GM21447 (cell line): Measurements from ENCODE around the gene MPZ.
A peak's percentile ranks its signal among the peaks of the same experiment; 100 is the strongest.
"Not testable (repeated sequence)": the region's sequence is repeated elsewhere in the genome, so short reads cannot be mapped to it uniquely, and the experiment has no call there.

Experiments
- ATAC-seq: cut with Tn5 transposase; IDR thresholded peaks from one replicate; pipeline ENCODE4 v1.9.1; 2021; ENCODE audit not compliant: unreplicated experiment

MPZ gene

DNA sequence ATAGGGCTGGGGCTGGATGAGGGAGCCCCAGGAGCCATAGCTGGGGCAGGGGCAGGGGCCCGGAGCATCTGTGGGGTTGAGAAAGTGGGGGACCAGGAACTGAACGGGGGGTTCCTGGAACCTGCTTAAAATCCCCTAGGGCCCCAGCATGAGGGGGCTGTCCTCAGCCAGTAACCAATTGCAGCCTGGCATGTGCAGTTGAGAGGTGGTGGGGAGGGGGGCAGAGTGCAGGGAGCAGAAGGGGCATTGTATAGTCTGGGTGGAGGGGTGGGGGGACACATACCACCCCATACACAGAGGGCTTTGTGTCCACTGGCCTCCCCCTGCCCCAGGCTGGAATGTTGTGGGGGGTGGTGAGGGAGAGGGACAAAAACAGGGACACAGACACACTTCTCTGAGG lies at the start of gene MPZ:
Gene MPZ (minus strand): TSS at position 101 of the 400 bp plus-strand sequence. CDS start 63 bp downstream, at position 38.
- no peak for ATAC-seq

DNA sequence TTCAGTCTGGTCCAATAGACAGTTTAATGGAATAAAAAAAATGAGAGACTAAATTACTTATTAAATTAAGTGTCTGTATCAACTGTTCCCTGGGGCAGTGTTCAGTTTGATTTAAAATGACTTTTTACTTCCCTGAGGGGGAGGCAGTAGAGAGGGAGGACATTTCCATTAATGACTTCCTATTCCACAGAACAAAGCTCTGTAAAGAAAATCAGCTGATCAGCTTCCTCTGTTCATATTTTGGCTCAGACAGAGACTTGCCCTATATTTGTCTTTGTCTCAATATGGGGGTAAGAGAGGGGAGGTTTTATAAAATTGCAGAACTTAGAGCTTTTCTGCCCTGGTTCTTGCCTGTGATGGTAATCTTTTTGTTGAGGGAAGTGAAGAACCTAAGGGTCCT lies 49.5 kb upstream of the MPZ start:
- no peak for ATAC-seq

DNA sequence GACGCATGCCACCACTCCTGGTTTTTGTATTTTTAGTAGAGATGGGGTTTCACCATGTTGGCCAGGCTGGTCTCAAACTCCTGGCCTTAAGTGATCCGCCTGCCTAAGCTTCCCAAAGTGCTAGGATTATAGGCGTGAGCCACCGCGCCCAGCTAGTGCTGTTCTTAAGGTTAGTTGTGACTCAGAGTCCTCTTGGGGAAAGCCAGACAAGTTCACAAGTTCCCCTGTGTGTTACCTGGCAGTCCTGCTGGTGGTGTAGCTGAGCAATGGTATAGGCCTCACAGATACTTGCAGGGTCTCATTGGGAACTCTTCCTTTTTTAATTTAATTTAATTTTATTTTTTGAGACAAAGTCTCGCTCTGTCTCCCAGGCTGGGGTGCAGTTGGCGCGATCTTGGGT lies 47.3 kb upstream of the MPZ start:
- ATAC-seq, result no peak

DNA sequence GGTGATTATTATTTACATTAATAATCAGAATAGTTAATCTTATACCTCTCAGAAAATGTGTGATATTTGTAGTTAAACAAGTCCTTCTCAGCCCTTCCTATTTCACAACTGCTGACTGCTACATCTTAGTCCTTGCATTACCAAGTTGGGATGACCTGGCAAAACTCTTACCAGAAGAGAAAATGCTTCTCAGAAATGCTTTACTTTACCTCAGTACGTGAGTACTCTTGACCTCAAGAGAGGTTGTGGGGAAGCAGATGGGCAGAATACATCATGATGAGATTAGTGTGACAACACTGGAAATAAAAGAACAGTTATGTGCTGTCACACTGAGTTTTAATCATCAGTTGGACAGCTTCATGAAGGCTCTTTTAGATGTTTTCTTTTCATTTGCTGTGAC lies 41.7 kb upstream of the MPZ start:
- no peak for ATAC-seq

DNA sequence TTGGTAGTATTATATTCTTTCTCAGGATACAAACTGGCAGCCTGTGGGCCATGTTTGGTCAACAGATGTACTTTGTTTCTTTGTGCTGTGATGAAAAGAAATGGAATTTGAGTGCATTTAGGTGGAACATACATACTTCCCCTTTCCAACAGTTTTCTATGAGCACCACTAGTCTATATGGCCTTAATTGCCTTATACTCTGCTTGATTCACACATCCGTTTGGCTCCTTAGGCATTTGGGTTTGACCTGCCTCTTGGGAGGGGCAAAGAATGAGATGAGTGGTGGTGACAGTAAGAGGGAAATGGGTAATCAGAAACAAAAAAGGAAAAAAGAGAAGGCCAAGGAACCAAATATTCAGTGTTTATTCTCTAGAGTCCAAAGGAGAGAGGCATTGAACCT lies 40.9 kb upstream of the MPZ start:
- ATAC-seq, result no peak

DNA sequence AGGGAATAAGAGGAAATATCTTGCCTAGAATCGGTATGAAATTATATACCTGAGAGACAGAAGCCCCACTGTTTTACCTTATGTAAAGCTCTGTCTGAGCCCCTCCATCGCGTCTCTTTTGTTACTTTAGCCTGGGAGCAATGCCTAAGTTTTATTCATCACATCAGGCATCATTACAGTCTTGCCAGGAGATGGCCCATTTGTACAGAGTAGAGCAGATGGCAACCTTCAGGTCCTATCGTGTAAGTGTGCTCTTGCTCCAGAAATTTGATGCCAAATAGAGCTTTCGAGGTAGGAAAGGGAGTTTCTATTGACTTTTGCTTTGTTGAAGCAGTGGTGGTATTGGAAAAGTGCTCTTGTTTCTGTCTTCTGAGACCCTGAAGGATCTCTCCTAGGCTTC lies 33.1 kb upstream of the MPZ start:
- ATAC-seq, result no peak

DNA sequence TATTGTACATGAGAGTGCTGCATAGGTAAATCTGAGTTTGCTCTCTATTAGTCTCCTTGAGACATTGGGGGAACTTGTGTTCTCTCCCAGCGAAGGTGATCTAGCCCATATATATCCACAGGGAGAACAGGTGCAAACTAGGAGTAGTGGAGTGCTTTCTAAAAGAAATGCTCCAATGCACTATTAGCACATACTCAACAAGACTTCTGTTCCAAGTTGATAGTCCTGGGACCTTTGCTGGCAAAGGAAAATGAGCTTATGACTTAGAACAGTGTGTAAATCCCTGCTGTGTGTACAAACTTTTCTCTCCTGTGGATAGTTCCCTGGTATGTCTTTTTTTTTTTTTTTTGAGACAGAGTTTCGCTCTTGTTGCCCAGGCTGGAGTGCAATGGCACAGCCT lies 32.4 kb upstream of the MPZ start:
- no peak for ATAC-seq

DNA sequence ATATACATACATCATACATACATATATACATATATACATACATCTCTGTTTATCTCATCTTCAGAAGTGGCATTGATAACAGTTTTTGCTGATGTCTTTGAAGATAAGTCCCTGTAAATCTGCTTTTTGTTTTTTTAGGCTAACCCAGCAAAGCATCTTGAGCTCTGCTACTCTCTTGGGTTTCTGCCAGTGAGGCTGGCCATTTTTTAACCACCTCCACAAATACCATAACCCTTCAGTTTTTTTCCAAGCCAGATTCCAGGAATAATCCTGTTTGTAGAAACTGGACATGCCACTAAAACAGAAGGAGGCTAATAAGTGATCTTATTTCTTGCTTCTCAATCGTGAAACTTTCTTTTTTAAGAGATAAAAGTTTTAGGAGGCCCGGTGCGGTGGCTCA lies 26.0 kb upstream of the MPZ start:
- ATAC-seq, result no peak

DNA sequence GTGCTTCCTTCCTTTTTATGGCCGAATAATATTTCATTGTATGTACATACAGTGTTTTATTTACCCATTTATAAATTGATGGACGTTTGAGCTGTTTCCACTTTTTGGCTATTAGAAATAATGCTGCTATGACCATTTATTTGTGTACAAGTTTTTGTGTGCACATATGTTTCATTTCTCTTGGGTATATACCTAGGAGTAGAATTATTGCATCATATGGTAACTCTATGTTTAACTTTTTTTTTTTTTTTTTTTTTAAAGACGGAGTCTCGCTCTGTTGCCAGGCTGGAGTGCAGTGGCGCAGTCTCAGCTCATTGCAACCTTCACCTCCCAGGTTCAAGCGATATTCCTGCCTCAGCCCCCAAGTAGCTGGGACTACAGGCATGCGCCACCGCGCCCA lies 23.4 kb upstream of the MPZ start:
- ATAC-seq, result no peak

DNA sequence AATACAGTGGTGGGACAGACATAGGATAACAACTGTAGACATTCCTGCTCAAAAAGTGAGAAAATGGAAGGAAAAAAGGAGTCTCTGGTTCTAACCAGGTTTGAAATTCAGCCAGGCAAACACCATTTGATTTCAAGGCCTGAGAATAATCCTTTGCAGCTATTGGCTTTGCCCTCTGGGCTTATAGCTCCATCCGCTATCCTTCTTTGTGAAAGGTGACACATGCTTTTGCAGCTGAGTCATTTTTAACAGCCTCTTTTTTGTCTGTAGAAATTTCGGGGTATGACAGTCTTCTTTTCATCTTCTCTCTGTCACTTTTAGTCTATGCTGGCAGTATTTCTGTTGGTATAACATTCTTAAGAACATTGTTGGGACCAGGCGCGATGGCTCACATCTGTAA lies 20.6 kb upstream of the MPZ start:
- no peak for ATAC-seq

DNA sequence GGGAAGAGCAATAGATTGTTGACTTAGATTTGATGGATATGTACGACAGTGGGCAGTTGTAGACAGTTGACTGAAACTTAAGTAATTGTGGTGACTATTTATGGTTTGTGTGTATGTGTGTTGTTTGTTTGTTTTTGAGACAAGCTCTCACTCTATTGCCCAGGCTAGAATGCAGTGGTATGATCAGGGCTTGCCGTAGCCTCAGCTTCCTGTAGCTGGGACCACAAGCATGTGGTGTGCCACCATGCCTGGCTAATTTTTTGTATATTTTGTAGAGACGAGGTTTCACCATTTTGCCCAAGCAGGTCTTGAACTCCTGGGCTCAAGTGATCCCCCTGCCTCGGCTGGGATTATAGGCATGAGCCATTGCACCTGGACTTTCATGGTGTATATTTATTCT lies 14.3 kb upstream of the MPZ start:
- ATAC-seq, result no peak

DNA sequence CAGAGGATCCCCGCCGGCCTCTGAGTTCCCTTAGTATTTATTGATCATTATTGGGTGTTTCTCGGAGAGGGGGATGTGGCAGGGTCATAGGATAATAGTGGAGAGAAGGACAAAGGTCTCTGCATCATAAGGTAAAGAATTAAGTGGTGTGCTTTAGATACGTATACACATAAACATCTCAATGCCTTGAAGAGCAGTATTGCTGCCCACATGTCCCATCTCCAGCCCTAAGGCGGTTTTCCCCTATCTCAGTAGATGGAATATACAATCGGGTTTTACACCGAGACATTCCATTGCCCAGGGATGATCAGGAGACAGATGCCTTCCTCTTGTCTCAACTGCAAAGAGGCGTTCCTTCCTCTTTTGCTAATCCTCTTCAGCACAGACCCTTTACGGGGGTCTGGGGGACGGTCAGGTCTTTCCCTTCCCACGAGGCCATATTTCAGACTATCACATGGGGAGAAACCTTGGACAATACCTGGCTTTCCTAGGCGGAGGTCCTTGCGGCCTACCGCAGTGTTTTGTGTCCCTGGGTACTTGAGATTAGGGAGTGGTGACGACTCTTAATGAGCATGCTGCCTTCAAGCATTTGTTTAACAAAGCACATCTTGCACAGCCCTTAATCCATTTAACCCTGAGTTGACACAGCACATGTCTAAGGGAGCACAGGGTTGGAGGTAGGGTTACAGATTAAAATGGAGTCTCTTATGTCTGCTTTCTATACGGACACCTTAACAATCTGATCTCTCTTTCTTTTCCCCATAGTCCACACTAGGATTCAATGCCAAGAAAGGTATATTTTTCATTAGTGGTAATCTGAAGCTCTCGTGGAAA lies 6.3 kb upstream of the MPZ start:
- not testable (repeated sequence) for ATAC-seq

DNA sequence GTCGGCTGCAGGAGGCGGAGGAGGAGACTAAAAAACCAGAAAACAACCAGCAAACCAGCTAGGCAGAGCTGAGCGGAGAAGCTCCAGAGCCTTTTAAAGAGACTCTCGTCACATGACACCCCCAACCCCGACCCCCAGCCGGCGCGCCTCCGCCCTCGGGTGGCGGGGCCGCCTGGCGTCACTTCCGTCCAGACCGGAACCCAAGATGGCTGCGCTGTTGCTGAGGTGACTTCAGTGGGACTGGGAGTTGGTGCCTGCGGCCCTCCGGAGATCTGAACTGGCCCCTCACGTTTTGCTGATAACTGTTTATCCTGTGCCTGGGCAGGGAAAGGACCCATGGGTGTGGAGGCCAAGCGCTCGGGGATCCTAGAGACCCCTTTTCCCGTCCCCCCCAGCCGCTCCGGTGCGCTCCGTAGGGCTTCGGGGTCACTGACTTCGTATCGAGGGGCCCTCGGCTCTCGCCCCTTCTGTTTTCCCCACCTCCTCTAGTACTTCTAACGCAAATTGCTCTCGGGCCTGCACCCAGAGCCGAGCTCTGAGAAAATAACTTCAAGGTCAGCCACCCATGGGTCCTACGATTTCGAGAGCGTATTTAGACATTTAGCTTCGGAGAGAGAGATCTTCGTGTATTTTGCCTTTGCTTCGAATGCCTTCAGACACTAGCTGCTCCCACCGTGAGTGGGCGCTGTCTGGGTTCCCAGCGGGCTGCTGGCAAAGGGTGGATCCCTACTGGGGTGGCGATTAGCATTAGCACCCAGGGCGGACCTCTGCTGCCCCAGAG lies 4.6 kb upstream of the MPZ start, which contains the start of gene SDHC:
Gene SDHC (plus strand): TSS at position 181 of the 781 bp plus-strand sequence. CDS start 25 bp downstream, at position 206.
- peak; percentile 94 for ATAC-seq

DNA sequence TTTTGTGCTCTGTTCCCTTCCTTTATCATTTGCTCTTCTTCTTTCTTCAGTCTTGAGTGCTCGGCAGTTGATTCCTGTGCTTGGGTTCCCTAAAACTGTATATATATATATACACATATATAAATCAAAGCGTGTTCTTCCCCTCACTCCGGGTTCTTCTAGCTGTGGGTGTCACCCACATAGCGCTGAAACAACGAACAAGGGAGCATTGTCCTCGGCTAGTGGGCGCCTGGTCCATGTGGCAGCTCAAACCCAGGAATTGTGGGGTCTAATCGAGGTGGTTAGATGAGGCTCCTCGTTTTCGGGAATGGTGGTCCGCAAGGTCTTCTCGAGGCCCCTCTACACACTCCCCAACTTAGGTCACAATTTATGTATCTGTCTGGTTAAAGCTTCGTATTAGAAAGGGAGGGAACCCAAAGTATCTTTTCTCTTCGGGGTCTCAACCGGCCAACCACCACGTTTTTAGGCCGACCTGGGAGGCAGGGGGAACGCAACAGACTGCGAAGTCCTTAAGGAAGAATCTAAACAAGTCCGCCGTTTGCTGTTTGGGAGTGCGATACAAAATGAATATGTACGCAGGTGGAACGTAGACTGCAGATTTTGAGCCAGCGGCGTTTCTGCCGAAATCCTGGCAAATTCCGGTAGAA lies 3.9 kb upstream of the MPZ start:
- peak; percentile 9 for ATAC-seq

DNA sequence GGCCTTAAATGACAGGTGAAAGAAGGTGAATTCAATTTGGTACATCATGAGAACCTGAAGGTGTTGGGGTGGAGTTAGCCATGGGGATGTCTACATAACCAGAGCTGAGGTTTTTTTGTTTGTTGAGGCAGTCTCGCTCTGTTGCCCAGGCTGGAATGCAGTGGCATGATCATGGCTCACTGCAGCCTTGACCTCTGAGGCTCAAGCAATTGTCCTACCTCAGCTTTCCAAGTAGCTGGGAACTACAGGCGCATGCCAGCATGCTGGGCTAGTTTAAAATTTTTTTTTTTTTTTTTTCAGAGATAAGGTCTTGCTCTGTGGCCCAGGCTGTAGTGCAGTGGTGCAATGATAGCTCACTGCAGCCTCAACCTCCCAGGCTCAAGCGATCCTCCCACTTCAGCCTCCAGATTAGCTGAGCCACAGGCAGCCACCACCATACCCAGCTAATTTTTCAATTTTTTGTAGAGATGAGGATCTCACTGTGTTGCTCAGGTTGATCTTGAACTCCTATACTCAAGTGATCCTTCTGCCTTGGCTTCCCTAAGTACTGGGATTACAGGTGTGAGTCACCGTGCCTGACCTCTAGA lies 1.9 kb upstream of the MPZ start:
- ATAC-seq, result no peak

DNA sequence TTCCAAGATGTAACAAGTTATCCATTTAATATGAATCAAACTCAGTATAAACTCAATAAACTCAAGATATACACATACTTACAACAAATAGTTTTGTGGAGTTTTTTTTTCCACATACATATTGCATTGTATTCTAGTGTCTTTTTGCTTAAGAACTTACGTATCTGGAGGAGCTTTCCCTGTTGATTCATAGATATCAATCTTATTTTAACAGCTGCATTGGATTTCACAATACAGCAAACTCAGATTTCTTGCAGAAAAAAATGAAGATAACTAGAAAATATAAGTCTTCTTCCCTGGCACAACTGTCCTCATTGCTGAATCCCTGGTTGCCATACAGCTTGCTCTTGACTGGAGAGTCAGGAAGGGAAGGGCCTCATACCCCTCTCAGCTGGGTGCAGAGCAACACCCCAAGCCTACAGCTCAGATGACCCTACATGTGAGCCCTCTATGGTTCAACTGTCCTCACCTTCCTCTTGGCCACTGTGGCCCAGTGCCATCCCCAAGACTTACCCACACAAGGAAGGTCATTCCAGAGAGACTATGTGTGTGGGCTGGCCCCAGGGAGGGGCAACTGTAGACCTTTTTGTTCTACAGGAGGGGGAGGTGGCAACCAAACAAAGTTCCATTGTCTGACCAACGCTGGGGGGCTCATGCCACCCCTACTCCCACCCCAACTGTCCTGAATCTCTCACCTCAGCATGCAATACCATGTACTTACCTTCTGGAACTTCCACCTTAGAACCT lies 1.7 kb downstream of the MPZ start:
- ATAC-seq, result no peak

DNA sequence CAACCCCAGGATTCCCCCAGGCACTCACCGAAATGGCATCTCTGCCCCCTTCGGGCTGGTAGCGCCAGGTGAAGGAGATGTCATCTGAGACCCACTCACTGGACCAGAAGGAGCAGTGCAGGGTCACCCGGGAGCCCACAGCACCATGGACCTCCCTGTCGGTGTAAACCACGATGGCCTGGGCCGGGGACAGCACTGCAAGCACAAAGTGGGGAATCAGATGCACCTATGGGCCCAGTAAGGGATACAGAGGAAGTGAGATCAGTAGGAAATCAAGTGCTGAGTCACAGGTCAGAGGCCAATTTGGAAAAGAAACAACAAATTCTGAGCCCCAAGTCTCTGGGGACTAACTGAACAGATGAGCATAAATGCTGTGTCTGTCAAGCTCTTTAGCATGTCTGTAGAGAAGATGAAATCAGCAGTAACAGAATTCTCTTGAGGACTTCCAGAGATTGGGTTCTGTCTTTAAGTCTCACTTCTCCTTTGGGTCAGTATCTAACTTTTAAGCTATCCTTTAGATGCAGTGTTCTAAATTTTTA lies 2.5 kb downstream of the MPZ start:
- no peak for ATAC-seq

DNA sequence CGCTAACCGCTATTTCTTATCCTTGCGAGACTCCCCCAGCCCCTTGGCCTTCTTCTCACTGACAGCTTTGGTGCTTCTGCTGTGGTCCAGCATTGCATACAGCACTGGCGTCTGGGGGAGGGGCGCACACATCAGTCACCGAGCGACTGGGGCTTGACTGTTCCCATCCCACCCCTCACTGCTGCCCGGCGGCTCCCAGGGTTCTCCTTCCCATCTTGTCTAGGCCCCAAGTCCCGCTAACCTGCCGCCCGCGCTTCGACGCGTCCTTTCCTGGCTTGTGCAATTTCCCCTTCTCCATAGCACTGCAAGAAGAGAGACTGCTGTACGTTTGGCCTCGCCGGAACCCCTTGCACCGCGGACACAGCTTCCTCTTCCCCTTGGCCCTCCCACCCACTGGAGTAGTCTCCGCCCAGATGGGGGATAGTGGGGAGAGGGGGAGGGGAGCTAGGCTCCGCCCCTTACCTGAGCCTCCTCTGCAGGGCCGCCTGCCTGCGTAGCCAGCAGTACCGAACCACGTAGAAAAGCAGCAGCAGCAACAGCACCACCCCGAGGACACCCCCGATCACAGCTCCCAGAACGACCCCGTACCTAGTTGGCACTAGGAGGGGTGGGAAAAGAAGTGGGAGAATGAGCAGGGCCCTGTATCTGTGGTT lies 3.8 kb downstream of the MPZ start:
- ATAC-seq, result peak; percentile 74

DNA sequence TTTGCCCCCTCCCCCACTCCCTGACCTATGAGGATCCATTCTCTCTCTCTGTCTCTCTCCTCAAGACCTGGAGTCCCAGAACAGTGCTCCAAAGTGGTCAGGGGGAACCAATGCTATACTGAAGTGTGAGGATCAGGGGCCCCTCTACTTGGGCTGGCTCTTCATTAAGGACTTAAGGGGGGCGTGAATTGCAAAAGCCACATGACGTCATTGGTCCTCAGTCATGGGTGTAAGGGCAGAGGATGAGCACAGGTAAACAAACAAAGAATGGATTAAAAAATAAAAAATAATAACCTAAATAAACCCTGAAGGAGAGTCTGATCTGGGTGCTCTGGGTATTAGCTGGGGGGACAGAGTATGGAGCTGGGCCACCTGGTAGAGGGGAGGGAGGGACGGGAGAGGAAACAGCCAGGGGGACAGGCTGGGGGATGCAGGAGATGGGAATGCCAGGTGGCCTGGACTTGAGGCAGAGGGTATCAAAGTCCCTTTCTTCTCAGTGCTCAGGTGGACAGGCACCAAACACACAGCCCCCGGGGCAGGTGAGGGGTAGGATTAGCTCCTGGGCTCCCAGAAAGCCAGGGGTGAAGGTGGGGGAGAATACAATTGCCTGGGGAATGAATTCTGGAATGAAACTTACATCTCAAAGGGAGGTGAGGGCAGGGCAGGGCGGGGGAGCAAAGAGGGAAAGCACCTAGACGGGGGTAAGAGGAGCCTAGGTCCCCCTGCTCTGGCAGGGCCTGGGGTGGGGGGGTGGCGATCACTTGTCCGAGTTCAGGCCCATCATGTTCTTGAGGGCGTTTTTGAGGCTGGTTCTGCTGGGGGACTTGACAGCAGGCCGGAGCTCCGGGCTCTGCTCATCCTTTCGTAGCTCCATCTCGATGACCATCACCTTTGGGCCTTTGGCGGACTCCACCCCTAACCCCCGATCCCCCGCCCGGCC lies 4.6 kb downstream of the MPZ start:
- no peak for ATAC-seq
